HEK293 (cell line): ENCODE results near the gene DDR2.

Experiments
- CTCF ChIA-PET: fragments of 350-600 bp; formaldehyde crosslinking; extraction: SDS; loops from one replicate; lab custom pipeline; 2021; ENCODE audit warnings: antibody characterized with exemption; lab: Yijun Ruan, JAX
- POLR2A ChIA-PET: fragments of 300-600 bp; formaldehyde crosslinking; extraction: SDS; loops from one replicate; lab custom pipeline; 2020; ENCODE audit warnings: antibody characterized with exemption, inconsistent platforms; lab: Yijun Ruan, JAX
- H3K27ac ChIP-seq: fragments of 200-500 bp; sonication (Bioruptor generic); 2 replicates; pipeline ENCODE4 v1.5.1; 2014; ENCODE audit warnings: low read depth, low read length, control low read depth, inconsistent platforms; ENCODE audit errors: extremely low read depth
- H3K36me3 ChIP-seq, 2 experiments: fragments of 200-500 bp in 1 of 2; sonication (Bioruptor generic) in 1 of 2; 1 replicate in 1 of 2; 2 replicates in 1 of 2; pipeline ENCODE4 v1.5.1; 2014 to 2017; ENCODE audit warnings: inconsistent platforms in 2 of 2, low read length in 2 of 2; ENCODE audit not compliant: control insufficient read depth in 2 of 2, insufficient read depth in 1 of 2
- H3K4me1 ChIP-seq: fragments of 200-500 bp; sonication (Bioruptor generic); 2 replicates; pipeline ENCODE4 v1.5.1; 2014; ENCODE audit warnings: mild to moderate bottlenecking, low read length, inconsistent platforms; ENCODE audit not compliant: control insufficient read depth, insufficient read depth
- H3K4me3 ChIP-seq: 2 replicates; pipeline ENCODE4 v1.5.1; 2011; ENCODE audit warnings: low read depth, mild to moderate bottlenecking, control low read depth, low read length, moderate library complexity
- H3K9me3 ChIP-seq: fragments of 200-500 bp; sonication (Bioruptor generic); 2 replicates; pipeline ENCODE4 v1.5.1; 2014; ENCODE audit warnings: low read depth, low read length, inconsistent platforms; ENCODE audit not compliant: control insufficient read depth, insufficient read depth
- KLF1 ChIP-seq: fragments of 450-650 bp; formaldehyde crosslinking; IDR thresholded peaks from 2 replicates; pipeline ENCODE4 v1.5.1; 2016; ENCODE audit warnings: missing biosample characterization, missing genetic modification characterization
- PRDM10 ChIP-seq: fragments of 450-650 bp; formaldehyde crosslinking; IDR thresholded peaks from 2 replicates; pipeline ENCODE4 v1.5.1; 2016; ENCODE audit warnings: missing biosample characterization, missing genetic modification characterization
- YY2 ChIP-seq: fragments of 450-650 bp; formaldehyde crosslinking; IDR thresholded peaks from 2 replicates; pipeline ENCODE4 v1.5.1; 2016; ENCODE audit warnings: missing biosample characterization, missing genetic modification characterization
- ZBTB17 ChIP-seq: fragments of 450-650 bp; formaldehyde crosslinking; IDR thresholded peaks from 2 replicates; pipeline ENCODE4 v1.5.1; 2016; ENCODE audit warnings: missing biosample characterization, missing genetic modification characterization
- ZBTB21 ChIP-seq: fragments of 450-650 bp; formaldehyde crosslinking; IDR thresholded peaks from 2 replicates; pipeline ENCODE4 v1.5.1; 2017; ENCODE audit warnings: missing biosample characterization, missing genetic modification characterization
- ZBTB48 ChIP-seq: fragments of 450-650 bp; formaldehyde crosslinking; IDR thresholded peaks from 2 replicates; pipeline ENCODE4 v1.5.1; 2016; ENCODE audit warnings: missing biosample characterization, missing genetic modification characterization
- ZFHX2 ChIP-seq: fragments of 450-650 bp; formaldehyde crosslinking; conservative IDR thresholded peaks from 2 replicates; pipeline ENCODE4 v1.5.1; 2016; ENCODE audit warnings: missing biosample characterization, missing genetic modification characterization
- ZNF10 ChIP-seq: fragments of 450-650 bp; formaldehyde crosslinking; IDR thresholded peaks from 2 replicates; pipeline ENCODE4 v1.5.1; 2017; ENCODE audit warnings: missing biosample characterization, missing genetic modification characterization
- ZNF221 ChIP-seq: fragments of 450-650 bp; formaldehyde crosslinking; IDR thresholded peaks from 2 replicates; pipeline ENCODE4 v1.5.1; 2017; ENCODE audit warnings: missing biosample characterization, missing genetic modification characterization, borderline replicate concordance
- ZNF23 ChIP-seq: fragments of 450-650 bp; formaldehyde crosslinking; IDR thresholded peaks from 2 replicates; pipeline ENCODE4 v1.5.1; 2016; ENCODE audit warnings: missing biosample characterization, missing genetic modification characterization, borderline replicate concordance
- ZNF274 ChIP-seq, 2 experiments: fragments of 200-500 bp in 1 of 2; fragments of 450-650 bp in 1 of 2; sonication (Bioruptor generic) in 1 of 2; formaldehyde crosslinking in 1 of 2; IDR thresholded peaks; 2 replicates each; pipeline versions ENCODE4 v1.5.1 to v1.6.1; 2014 to 2016; ENCODE audit warnings: borderline replicate concordance in 1 of 2, inconsistent platforms in 1 of 2, low read length in 1 of 2, missing biosample characterization in 1 of 2, missing genetic modification characterization in 1 of 2
- ZNF530 ChIP-seq: fragments of 450-650 bp; formaldehyde crosslinking; IDR thresholded peaks from 2 replicates; pipeline ENCODE4 v1.5.1; 2016; ENCODE audit warnings: low read depth, missing biosample characterization, missing genetic modification characterization
- ZNF623 ChIP-seq: fragments of 450-650 bp; formaldehyde crosslinking; IDR thresholded peaks from 2 replicates; pipeline ENCODE4 v1.5.1; 2016; ENCODE audit warnings: missing biosample characterization, missing genetic modification characterization
- ZNF768 ChIP-seq: fragments of 450-650 bp; formaldehyde crosslinking; IDR thresholded peaks from 2 replicates; pipeline ENCODE4 v1.5.1; 2018; ENCODE audit warnings: missing biosample characterization, mild to moderate bottlenecking, missing genetic modification characterization
- ZNF777 ChIP-seq: fragments of 450-650 bp; formaldehyde crosslinking; IDR thresholded peaks from 2 replicates; pipeline ENCODE4 v1.5.1; 2017; ENCODE audit warnings: missing biosample characterization, missing genetic modification characterization, borderline replicate concordance
- ZSCAN16 ChIP-seq: fragments of 450-650 bp; formaldehyde crosslinking; IDR thresholded peaks from 2 replicates; pipeline ENCODE4 v1.5.1; 2016; ENCODE audit warnings: missing biosample characterization, missing genetic modification characterization
- TF ChIP-seq, protein P1 (sequence below): fragments of 450-650 bp; IDR thresholded peaks from 2 replicates; pipeline ENCODE4 v1.5.1; 2018; ENCODE audit warnings: missing biosample characterization, mild to moderate bottlenecking, missing genetic modification characterization

The DDR2 gene

DNA sequence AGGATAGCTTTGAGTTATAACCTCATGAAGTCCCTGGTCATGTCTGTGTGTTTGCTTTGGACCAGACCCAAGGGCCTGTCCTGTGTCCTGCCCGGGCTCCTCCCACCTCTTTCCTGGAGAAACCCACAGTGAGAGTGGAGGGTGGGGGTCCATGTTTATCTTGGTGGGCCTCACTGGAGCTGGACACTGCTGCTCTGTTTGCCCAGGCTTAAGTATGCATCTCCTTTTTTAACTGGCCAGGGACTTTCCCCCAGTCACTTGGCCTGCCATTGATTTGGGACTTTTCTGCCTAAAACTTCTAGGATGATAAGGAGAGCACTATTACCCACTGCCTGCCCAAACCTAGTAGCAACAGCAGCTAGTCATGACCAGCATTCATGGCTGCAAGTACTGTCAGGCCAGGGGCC, 49.8 kb downstream of the DDR2 start:
- POLR2A ChIA-PET = no interaction called here

GRCh38 chr1:162687870-162688269, 55.6 kb downstream of the DDR2 start:
- ChIA-PET POLR2A (no interaction called here), CTCF (no interaction called here)
- Histone ChIP-seq H3K4me3 (no peak overlapping the region), H3K4me1 (no peaks in the 10 kb centered on the region), H3K9me3 (no peaks in the 10 kb centered on the region), H3K27ac (no peak overlapping the region), H3K36me3 (no peaks in the 10 kb centered on the region)
- no peak for TF ChIP-seq YY2 (tag by site-specific recombination)
- no peak for TF ChIP-seq ZNF777 (tag by site-specific recombination)
- TF ChIP-seq ZNF10 (tag by site-specific recombination) = no peak
- TF ChIP-seq ZNF768 (tag by site-specific recombination) = no peak
- TF ChIP-seq ZNF23 (tag by site-specific recombination) = no peak
- TF ChIP-seq ZSCAN16 (tag by site-specific recombination) = no peak
- no peak for TF ChIP-seq ZNF623 (tag by site-specific recombination)
- TF ChIP-seq, protein P1, sequence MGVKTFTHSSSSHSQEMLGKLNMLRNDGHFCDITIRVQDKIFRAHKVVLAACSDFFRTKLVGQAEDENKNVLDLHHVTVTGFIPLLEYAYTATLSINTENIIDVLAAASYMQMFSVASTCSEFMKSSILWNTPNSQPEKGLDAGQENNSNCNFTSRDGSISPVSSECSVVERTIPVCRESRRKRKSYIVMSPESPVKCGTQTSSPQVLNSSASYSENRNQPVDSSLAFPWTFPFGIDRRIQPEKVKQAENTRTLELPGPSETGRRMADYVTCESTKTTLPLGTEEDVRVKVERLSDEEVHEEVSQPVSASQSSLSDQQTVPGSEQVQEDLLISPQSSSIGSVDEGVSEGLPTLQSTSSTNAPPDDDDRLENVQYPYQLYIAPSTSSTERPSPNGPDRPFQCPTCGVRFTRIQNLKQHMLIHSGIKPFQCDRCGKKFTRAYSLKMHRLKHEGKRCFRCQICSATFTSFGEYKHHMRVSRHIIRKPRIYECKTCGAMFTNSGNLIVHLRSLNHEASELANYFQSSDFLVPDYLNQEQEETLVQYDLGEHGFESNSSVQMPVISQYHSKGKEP (tag by site-specific recombination) = no peak

More for the DNA sequence above, 49.8 kb downstream of the DDR2 start:
- H3K4me3 ChIP-seq = no peak overlapping the region
- TF ChIP-seq ZFHX2 (tag by site-specific recombination) (peak; percentile 34), ZSCAN16 (tag by site-specific recombination) (no peak), ZBTB21 (peak; percentile 42; the same call in 1 of the 2 replicates), KLF1 (tag by site-specific recombination) (0 out of 2 replicates have a peak, but pooled peaks have one; percentile 21), ZBTB17 (tag by site-specific recombination) (no peak), ZNF221 (no peak), ZBTB48 (tag by site-specific recombination) (peak; percentile 31; the same call in 1 of the 2 replicates)
- no peak overlapping the region for H3K27ac ChIP-seq
- no peaks in the 10 kb centered on the region for H3K4me1 ChIP-seq
- no peaks in the 10 kb centered on the region for H3K9me3 ChIP-seq
- CTCF ChIA-PET = no interaction called here
- no peaks in the 10 kb centered on the region for H3K36me3 ChIP-seq

DNA sequence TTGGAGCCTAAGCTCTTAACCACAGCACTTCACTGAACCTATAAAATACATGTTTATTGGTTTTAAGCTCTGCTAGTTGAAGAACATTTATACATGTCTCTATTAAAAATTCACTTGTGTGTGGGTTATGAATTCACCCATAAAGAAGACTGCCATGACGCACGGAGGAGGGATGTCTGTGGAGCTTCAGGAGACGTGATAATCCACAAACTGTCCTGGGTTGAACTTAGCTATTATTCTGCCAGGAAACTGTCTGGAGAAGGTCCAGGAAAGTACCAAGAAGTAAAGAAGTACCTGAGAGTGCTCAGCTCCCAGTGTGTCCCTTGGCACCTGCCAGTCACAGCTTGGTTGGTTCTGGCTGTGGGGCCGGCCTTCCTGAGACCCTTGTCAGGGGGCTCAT, 56.3 kb downstream of the DDR2 start:
- Histone ChIP-seq H3K4me3 (no peak overlapping the region), H3K4me1 (no peaks in the 10 kb centered on the region), H3K9me3 (no peaks in the 10 kb centered on the region), H3K27ac (no peak overlapping the region), H3K36me3 (no peaks in the 10 kb centered on the region)
- TF ChIP-seq ZNF530 (no peak), PRDM10 (tag by site-specific recombination) (0 out of 2 replicates have a peak, but pooled peaks have one; percentile 21), ZNF274 (IDR thresholded peaks at IDR 0.05; ENCODE audit: low read length) (no peak), ZNF274 (tag by site-specific recombination; IDR thresholded peaks at IDR 0.05; ENCODE audit: borderline replicate concordance) (no peak)
- ChIA-PET POLR2A (no interaction called here), CTCF (no interaction called here)
